GM19324 (cell line): Measurements from ENCODE around the gene PHACTR1.
"Not testable (repeated sequence)": the region's sequence is repeated elsewhere in the genome, so short reads cannot be mapped to it uniquely, and the experiment has no call there.

Source experiments
- ATAC-seq: cut with Tn5 transposase; IDR thresholded peaks from one replicate; pipeline ENCODE4 v1.9.1; 2021; ENCODE audit warnings: mild to moderate bottlenecking, moderate library complexity; ENCODE audit not compliant: unreplicated experiment, low FRiP score

PHACTR1 gene

DNA sequence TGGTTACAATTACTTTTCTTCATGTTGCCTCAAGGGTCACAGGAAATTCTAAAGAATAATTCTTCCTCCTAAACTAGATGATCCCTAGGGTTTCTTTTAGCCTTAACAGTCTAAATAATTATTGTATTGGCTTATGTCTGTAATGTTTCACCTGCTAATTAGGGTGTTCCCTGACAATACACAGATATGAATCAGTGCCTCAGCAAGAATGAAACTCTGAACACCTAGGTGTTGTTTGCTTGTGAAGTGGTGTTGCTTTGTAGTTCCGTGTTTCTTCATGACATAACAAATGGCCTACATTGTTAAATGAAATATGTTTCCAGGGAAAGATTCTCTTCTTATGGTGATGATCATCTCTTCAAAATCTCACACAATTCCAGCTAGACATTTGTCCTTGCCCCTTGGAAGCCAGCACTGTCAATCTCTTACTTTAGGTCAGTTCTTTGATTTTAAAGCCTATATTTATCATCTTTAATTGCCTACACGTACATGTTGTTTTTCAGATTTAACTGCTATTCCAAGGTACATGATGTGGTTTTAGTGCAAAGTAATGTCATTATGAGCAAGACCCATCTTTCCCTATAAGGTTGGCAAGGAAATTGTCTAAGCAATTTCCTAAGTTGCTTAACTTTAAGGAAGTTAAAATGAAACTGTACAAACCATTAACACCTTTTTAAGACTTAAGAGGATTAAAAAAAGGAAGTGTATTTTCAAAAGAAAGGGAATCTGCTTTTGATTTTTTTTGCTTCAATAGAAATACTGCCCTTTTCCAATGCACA is 499.9 kb downstream of the PHACTR1 start:
- no peak for ATAC-seq

DNA sequence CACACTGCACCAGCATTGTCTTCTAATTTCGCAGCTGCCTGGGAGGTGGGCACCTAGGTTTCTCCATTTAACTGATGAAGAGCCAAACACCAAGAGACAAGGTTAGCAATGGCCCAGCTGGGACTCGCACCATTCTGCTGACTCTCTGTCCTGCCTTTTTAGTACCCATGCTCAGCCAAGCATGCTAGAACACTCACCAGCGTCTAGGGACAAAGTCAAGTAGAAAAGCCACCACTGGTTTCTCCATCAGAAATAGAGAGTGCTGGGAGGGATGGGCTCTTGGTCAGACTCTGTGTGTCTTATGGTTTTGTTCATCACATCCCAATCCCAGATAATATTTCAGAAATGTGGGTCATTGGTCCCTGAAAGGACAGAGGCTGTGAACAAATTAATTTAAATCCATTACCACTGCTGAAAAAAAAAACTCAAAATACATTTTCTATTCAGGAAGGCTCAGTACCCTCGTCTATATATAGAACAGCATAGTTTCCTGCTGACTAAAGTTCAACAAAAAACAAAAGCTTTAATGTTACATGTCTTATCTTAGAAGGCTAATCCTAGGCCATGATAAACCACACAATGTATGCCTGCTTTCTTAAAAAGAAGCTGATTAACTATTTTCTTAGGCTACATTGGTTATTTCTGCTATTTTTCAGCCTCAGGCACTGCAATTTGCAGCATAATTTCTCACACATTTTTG is 500.8 kb downstream of the PHACTR1 start:
- ATAC-seq: no peak

DNA sequence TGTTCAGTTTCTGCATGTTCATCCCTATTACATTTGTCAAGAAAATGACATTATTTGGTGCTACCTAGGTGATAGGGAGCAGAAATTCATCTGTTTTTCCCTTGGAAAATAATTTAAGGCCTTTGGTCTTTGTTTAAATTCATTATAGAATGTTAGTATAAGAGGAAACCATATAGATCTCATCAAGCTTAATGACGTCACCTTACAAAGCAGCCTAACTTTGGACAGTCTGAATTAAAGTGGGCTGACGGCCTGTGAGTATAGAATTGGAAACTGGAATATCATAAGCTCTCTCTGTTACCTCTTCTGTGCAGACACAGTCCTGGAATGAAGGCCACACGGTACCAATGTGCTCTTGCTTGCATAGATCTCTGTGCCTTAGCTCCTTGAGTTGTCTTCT is 503.7 kb downstream of the PHACTR1 start:
- ATAC-seq: no peak

DNA sequence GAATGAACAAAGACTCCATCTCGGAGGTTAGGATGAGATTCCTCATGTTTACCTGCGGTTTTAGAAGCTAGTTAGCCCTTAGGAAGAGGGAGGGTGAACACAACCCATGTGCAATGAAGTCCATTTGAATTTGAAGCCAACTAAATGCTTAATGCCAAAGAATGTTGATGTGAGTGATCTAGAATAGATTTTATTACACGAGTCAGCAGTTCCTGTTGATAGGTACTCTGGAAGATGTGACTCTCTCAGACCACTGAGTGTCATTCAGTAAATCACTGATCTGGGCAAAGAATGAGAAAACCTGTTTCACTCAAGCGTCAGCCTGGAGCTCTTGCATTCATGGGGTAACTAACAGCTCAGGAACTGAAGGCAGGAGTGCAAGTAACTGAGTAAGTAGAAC is 505.5 kb downstream of the PHACTR1 start:
- ATAC-seq: no peak

DNA sequence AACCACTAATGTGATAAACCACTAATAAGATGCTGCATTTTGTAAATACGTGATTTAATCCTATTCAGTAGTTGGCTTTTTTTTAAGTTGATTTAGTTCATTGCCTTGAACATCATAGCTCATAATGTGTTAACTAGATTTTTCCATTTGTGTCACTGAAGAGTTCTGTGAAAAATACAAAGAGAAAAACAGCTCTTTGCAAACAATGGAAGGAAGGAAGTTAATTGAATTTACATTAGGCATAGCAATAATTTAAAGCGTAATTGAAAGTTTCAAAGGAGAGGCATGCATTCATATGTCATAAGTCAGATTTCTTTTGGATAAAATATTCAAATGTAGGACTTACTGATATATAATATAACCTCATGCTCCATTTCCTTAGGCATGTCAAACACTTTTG is 509.5 kb downstream of the PHACTR1 start:
- ATAC-seq: no peak

DNA sequence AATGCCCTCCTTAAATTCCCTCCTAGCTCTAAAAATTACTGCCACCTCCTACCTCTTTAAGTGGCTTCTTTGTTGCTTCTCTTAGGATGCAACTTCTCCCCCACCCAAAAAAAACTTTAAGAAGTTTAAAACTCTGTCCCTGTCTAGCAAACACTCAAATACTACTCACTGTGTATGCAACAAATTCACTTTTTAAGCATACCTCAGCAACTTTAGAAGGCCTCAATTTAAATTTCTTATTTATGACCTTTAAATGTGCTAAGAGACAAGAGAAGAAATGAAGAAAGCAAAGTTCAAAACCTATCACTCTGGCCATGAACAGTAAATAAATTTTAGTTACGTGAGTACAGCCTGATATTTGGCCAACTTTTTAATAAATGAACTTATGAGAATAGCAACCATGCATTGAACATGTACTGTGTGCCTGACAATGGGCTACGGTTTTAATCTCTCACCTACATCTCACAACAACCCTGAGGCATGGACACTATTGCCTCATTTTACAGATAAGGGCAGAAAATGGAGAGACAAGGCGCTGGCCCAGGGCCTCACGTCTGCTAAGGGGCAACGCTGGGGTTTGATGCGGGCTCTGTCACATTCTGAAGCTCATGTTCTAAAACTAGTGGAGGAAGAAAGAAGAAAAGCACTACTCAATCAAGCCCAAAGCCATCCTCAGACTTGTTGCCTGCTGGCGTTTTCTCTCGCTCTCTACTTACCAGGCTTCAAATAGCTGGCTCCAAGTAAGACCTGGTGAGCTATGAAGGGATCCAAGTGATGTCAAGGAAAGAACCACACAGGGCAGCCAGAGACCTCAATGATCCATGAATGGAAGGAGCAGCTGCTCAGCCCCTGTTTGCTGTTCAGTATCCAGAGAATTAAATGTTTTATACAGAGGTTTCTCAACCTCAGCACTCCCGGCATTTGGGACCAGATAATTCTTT is 512.0 kb downstream of the PHACTR1 start:
- no peak for ATAC-seq

DNA sequence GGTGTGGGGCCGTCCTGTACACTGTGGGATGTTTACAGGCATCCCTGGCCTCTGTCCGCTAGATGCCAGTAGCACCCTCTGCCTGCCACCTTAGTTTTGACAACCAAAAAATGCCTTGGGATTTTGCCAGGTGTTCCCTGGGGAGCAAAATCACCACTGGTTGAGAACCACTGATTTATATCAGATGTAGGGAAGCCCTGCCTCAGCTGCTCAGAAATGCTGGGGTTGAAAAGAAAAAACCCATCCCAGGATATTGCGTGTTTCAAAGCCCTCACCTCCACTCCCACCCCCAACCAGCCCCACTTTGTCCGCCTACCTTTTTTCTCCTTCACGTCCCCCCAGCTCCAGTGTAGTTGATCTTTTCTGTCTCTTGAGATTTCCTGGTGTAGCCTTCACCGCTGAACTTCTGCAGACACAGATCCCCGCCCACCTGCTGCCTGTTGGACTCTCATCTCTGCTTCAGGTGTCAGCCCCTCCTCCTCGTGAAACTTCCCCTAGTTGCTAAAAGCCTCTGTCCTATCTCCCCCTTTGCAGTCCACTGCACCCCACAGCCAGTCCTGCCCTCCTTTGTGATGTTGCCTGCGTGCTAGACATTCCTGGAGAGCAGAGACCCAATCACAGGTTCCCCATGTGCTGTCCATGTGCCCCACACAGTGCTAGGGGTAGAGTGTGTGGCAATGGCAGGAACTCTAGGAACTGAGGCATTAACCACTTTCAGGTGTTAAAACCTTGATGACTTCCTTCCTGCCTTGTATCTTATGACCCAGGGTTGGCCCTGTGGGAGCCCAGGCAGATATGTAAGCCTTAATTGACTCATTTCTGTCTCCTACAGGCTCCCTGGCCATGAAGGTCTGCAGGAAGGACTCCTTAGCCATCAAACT is 512.9 kb downstream of the PHACTR1 start:
- ATAC-seq: peak; percentile 76

DNA sequence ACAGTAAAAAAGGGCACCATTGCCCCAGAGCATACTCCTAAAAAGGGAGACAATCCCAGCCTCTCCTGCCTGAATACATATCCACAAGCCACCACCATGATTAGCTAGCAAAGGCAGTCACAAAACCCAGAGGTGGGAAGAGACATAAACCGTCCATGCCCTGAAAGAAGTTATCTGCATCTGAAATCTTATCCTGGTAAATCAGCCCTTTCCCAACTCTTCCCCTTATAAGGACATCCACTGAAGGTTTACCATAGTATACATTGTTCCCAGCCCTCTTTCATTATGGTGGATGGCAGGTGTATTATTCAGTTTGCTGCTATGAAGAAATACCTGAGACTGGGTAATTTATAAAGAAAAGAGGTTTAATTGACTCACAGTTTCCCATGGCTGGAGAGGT is 516.5 kb downstream of the PHACTR1 start:
- ATAC-seq: no peak

DNA sequence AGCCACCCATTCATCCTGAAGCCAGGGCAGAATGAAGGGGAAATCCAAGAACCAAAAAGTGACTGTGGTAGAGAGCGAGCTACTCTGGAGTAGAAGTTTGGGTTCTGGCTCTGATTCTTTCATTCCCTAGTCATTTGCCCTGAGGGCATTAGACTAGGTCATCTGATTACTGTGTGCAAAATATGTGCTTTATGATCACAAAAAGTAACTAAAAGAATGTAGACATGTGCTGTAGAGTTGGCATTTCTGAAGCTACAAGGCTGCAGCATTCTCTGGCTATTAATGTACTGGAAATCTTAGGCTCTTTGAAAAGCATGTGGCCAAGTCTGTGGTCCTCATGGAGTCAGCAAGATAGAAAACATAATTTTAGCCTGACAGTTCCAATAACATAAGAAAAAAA is 517.6 kb downstream of the PHACTR1 start:
- no peak for ATAC-seq

DNA sequence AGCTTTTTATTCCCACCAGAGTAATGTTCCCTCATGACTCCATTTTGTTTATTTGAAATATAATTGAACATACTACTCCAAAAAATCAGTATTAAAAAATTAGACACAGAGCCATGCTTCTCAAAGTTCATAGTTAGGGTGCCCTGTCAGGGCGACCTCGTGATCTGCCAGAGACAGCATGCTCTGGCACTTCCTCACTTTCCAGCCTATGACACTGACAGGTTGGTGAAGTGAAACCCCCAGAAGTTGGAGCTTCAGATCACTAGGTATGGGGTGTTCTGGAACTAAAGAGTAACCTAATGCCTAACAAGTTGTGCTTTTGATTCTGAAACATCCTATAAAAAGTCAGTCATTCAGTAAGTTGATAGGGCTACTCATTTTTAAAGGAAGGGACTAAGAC is 518.8 kb downstream of the PHACTR1 start:
- ATAC-seq: no peak

DNA sequence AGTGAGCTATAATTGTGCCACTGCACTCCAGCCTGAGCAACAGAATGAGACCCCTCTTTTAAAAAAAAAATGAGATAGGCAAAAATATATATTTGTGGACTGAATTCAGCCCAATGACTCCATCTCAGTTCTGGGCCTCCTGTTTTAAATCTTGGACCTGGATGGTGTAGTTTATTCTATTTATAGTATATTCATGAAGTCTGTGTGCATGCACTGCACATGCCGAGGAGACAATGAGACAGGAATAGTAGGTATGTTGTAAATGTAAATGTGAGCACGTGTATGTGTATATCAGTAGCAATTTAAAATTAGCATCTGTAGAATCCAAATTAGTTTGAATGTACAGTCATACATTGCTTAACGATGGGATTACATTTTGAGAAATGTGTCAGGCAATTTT is 520.8 kb downstream of the PHACTR1 start:
- no peak for ATAC-seq

DNA sequence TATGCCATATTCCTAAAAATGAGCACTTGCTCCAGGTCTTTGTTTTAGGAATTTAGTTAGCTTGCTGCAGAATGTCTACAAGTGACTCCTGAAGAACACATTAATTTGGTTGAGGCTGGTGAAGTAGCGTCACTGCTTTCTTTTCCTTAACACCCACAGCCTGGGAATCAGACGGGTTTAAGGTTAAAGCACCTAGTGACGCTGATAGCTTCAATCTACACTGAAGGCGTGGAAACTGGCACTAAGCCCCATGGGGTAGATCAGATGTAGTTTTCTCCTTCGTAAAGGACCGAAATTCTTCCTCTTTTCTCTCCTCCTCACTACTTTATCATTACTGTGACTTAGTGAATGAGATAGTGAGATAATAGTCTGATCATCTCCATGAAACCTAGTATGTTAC is 521.5 kb downstream of the PHACTR1 start:
- no peak for ATAC-seq

DNA sequence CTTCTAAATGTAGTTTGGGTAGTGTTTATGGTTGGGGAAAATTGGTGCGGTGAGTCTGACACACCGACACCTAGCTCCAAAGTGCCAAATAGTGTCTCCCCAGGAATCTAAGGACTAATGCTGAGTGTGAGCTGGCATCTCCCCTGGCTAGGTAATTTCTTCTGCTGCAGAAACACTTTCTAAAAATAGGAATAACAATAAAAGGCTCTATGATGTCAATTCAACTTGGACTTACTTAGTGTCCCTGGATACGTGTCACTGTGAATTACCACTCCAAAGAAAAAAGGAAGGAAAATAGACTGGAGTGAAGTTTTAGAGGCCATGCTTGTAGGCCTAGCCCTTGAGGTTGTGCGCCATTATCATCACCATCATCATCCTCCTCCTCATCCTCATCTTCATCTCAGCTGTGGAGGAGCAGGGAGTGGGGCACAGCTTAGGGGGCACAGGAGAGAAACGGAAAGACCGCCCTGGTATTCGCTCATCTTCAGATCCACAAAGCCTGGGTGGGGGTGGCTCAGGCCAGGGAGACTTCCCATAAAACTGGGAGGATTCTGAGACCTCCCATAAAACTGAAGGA is 522.2 kb downstream of the PHACTR1 start:
- no peak for ATAC-seq

DNA sequence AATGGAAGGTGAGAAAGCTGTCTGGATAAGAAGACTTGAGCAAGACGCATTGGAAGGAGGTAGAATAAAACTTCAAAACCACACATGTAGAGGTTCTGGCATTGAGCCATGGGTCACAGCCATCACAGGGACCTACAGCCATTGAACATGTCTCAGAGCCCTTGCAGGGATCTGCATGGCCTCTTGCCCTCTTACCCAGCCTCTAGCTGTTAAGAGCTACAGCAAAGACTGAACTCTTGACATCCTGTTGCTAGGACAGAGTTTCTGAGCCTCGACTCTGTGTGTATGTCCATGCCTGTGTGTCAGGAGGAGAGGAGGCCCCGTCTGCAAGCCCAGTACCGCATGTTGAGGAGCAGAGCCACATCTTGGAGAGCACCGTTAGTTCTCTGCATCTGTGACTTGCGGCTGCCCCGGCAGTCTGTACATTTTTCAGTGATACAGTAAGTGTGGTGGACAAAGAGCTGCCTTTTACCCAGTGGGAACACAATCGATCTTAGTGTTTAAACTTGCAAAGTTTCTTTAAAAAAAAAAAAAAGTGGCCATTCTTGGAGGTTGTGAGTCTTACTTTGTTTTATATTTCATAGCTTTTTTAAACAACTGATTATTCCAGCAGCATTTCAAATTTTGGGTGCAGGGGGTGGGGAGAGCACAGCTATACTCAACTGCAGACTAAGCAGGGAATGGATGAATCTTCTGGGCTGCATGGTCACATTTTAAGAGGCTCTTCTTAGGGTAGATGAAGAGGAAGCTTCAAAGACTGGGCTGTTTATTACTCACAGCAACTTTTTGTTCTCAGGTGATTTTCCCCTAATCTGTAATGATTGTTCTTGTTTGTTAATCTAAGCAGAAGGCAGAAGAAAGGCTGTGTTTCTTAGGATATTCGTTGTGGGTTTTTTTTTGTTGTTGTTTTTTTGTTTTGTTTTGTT is 523.2 kb downstream of the PHACTR1 start:
- no peak for ATAC-seq

DNA sequence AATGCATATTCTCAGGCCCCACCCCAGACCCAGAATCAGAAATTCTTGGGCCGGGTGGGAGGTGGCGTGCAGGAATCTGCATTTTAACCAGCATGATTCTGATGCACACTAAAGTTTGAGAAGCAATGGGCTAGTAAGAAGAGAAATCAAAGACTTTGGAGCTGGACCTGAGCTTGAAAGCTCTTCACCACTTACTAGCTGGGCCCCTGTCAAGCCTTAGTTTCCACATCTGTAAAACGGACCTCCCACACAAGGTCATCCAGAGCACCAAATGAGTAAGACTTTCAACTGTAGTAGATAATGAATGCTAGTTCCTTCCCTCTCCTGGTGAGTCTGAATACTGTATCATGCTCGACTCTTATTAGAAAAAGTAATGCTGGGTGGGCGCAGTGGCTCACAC is 524.8 kb downstream of the PHACTR1 start:
- no peak for ATAC-seq

DNA sequence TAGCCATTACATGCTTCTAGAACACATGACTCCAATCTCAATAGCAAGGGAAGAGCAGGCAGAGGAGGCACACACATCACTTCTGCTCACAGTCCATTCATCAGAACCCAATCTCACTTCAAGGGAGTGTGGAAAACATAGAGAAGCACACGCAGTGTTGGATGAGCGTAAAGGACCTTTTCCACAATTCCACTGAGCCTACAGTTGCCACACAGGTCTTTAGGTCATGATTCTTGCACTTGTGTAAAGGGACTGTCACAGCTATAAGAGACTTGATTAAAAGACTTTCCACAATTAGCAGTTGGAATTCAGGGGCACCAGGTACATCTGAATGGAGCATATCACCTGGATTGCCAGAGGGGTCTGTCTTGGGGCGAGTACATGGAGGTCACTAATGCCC is 525.6 kb downstream of the PHACTR1 start:
- no peak for ATAC-seq

DNA sequence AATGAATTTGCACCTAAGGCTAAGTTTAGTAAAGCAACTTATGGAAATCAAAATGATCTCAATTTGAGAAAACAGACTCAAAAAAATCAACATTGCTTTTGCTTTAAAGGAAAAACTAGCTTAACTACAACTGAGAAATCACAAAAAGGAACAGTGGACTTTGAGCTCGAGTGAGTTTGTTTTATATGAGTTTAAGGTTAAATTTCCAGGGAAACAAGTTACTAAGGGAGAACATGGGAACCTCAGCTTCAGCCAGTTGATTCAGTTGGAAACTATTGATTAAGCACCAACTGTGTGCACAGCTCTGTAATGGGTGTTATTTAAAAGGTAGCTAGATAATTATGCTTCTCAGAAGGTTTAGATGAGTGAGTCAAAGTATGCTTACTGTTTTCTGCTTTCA is 526.0 kb downstream of the PHACTR1 start:
- no peak for ATAC-seq

DNA sequence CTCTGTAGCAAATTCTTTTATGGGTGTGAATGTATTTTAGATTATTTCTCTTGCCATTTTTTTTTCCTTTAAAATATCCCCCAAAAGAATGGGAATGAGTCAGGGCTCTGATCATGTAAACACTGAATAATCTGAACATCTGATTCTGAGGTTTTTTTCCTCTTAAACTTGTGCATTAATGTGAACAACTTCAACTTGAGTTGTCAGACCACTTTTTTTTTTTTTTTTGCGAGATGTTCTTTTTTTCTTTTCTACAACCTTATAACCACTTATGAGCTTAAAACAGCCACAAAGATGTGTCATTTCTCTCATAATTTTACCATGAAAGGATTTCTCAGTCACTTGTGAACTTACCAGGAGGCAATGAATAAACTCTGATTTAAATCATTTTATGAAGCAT is 526.5 kb downstream of the PHACTR1 start:
- no peak for ATAC-seq

DNA sequence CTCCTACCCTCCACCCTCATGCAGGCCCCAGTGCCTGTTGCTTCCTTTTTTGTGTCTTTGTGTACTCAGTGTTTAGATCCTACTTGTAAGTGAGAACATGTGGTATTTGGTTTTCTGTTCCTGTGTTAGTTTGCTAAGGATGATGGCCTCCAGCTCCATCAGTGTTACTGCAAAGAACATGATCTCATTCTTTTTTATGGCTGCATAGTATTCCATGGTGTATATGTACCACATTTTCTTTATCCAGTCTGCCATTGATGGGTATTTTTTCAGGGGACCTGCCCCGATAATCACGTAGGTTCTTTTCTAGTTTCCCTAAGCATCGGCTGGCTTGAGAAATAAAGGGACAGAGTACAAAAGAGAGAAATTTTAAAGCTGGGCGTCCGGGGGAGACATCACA is 527.2 kb downstream of the PHACTR1 start:
- not testable (repeated sequence) for ATAC-seq
